HEK293 (cell line): Measurements from ENCODE around the gene PDE3A.

Experiments
- CTCF ChIA-PET: fragments of 350-600 bp; formaldehyde crosslinking; extraction: SDS; loops from one replicate; lab custom pipeline; 2021; ENCODE audit warnings: antibody characterized with exemption; lab: Yijun Ruan, JAX
- POLR2A ChIA-PET: fragments of 300-600 bp; formaldehyde crosslinking; extraction: SDS; loops from one replicate; lab custom pipeline; 2020; ENCODE audit warnings: antibody characterized with exemption, inconsistent platforms; lab: Yijun Ruan, JAX
- H3K27ac ChIP-seq: fragments of 200-500 bp; sonication (Bioruptor generic); 2 replicates; pipeline ENCODE4 v1.5.1; 2014; ENCODE audit warnings: low read depth, low read length, control low read depth, inconsistent platforms; ENCODE audit errors: extremely low read depth
- H3K36me3 ChIP-seq, 2 experiments: fragments of 200-500 bp in 1 of 2; sonication (Bioruptor generic) in 1 of 2; 1 replicate in 1 of 2; 2 replicates in 1 of 2; pipeline ENCODE4 v1.5.1; 2014 to 2017; ENCODE audit warnings: inconsistent platforms in 2 of 2, low read length in 2 of 2; ENCODE audit not compliant: control insufficient read depth in 2 of 2, insufficient read depth in 1 of 2
- H3K4me1 ChIP-seq: fragments of 200-500 bp; sonication (Bioruptor generic); 2 replicates; pipeline ENCODE4 v1.5.1; 2014; ENCODE audit warnings: mild to moderate bottlenecking, low read length, inconsistent platforms; ENCODE audit not compliant: control insufficient read depth, insufficient read depth
- H3K4me3 ChIP-seq: 2 replicates; pipeline ENCODE4 v1.5.1; 2011; ENCODE audit warnings: low read depth, mild to moderate bottlenecking, control low read depth, low read length, moderate library complexity
- H3K9me3 ChIP-seq: fragments of 200-500 bp; sonication (Bioruptor generic); 2 replicates; pipeline ENCODE4 v1.5.1; 2014; ENCODE audit warnings: low read depth, low read length, inconsistent platforms; ENCODE audit not compliant: control insufficient read depth, insufficient read depth
- AEBP2 ChIP-seq: fragments of 450-650 bp; formaldehyde crosslinking; IDR thresholded peaks from 2 replicates; pipeline ENCODE4 v1.5.1; 2016; ENCODE audit warnings: missing biosample characterization, missing genetic modification characterization, borderline replicate concordance
- FEZF1 ChIP-seq: fragments of 450-650 bp; formaldehyde crosslinking; IDR thresholded peaks from 2 replicates; pipeline ENCODE4 v1.5.1; 2016; ENCODE audit warnings: missing biosample characterization, missing genetic modification characterization
- KLF8 ChIP-seq: fragments of 450-650 bp; formaldehyde crosslinking; IDR thresholded peaks from 2 replicates; pipeline ENCODE4 v1.5.1; 2016; ENCODE audit warnings: missing biosample characterization, missing genetic modification characterization
- MEIS1 ChIP-seq: sonication (generic); formaldehyde crosslinking; IDR thresholded peaks from 2 replicates; pipeline ENCODE4 v1.8.1; 2022; ENCODE audit warnings: missing genetic modification reagents, mild to moderate bottlenecking, borderline replicate concordance
- PBX3 ChIP-seq: sonication (generic); formaldehyde crosslinking; IDR thresholded peaks from 2 replicates; pipeline ENCODE4 v1.8.1; 2022; ENCODE audit warnings: mild to moderate bottlenecking, moderate library complexity, missing genetic modification reagents
- ZBTB1 ChIP-seq: fragments of 450-650 bp; formaldehyde crosslinking; IDR thresholded peaks from 2 replicates; pipeline ENCODE4 v1.5.1; 2016; ENCODE audit warnings: missing biosample characterization, missing genetic modification characterization
- ZBTB20 ChIP-seq: fragments of 450-650 bp; formaldehyde crosslinking; IDR thresholded peaks from 2 replicates; pipeline ENCODE4 v1.5.1; 2016; ENCODE audit warnings: missing biosample characterization, missing genetic modification characterization
- ZBTB49 ChIP-seq: fragments of 450-650 bp; formaldehyde crosslinking; IDR thresholded peaks from 2 replicates; pipeline ENCODE4 v1.5.1; 2016; ENCODE audit warnings: missing biosample characterization, missing genetic modification characterization, low read depth
- ZFP41 ChIP-seq: fragments of 450-650 bp; formaldehyde crosslinking; IDR thresholded peaks from 2 replicates; pipeline ENCODE4 v1.5.1; 2016; ENCODE audit warnings: missing biosample characterization, missing genetic modification characterization, borderline replicate concordance
- ZNF140 ChIP-seq: fragments of 450-650 bp; formaldehyde crosslinking; IDR thresholded peaks from 2 replicates; pipeline ENCODE4 v1.5.1; 2016; ENCODE audit warnings: missing biosample characterization, missing genetic modification characterization
- ZNF148 ChIP-seq: fragments of 450-650 bp; formaldehyde crosslinking; IDR thresholded peaks from 2 replicates; pipeline ENCODE4 v1.5.0; 2017; ENCODE audit warnings: missing biosample characterization, missing genetic modification characterization, borderline replicate concordance
- ZNF2 ChIP-seq: fragments of 450-650 bp; formaldehyde crosslinking; IDR thresholded peaks from 2 replicates; pipeline ENCODE4 v1.5.1; 2016; ENCODE audit warnings: missing biosample characterization, missing genetic modification characterization
- ZNF223 ChIP-seq: fragments of 450-650 bp; formaldehyde crosslinking; IDR thresholded peaks from 2 replicates; pipeline ENCODE4 v1.5.1; 2016; ENCODE audit warnings: missing biosample characterization, missing genetic modification characterization
- ZNF23 ChIP-seq: fragments of 450-650 bp; formaldehyde crosslinking; IDR thresholded peaks from 2 replicates; pipeline ENCODE4 v1.5.1; 2016; ENCODE audit warnings: missing biosample characterization, missing genetic modification characterization, borderline replicate concordance
- ZNF501 ChIP-seq: fragments of 450-650 bp; formaldehyde crosslinking; IDR thresholded peaks from 2 replicates; pipeline ENCODE4 v1.5.1; 2016; ENCODE audit warnings: missing biosample characterization, missing genetic modification characterization
- ZNF600 ChIP-seq: fragments of 450-650 bp; formaldehyde crosslinking; IDR thresholded peaks from 2 replicates; pipeline ENCODE4 v1.5.1; 2016; ENCODE audit warnings: missing biosample characterization, missing genetic modification characterization
- ZNF629 ChIP-seq: fragments of 450-650 bp; formaldehyde crosslinking; IDR thresholded peaks from 2 replicates; pipeline ENCODE4 v1.5.1; 2017; ENCODE audit warnings: missing biosample characterization, missing genetic modification characterization
- ZNF645 ChIP-seq: fragments of 450-650 bp; formaldehyde crosslinking; IDR thresholded peaks from 2 replicates; pipeline ENCODE4; 2016; ENCODE audit warnings: missing biosample characterization, missing genetic modification characterization
- ZNF768 ChIP-seq: fragments of 450-650 bp; formaldehyde crosslinking; IDR thresholded peaks from 2 replicates; pipeline ENCODE4 v1.5.1; 2018; ENCODE audit warnings: missing biosample characterization, mild to moderate bottlenecking, missing genetic modification characterization
- ZNF792 ChIP-seq: fragments of 450-650 bp; formaldehyde crosslinking; IDR thresholded peaks from 2 replicates; pipeline ENCODE4 v1.5.1; 2016; ENCODE audit warnings: missing biosample characterization, missing genetic modification characterization
- ZNF843 ChIP-seq: fragments of 450-650 bp; formaldehyde crosslinking; IDR thresholded peaks from 2 replicates; pipeline ENCODE4 v1.5.1; 2016; ENCODE audit warnings: missing biosample characterization, missing genetic modification characterization
- ZSCAN30 ChIP-seq: fragments of 450-650 bp; IDR thresholded peaks from 2 replicates; pipeline ENCODE4 v1.5.1; 2018; ENCODE audit warnings: missing biosample characterization, mild to moderate bottlenecking, missing genetic modification characterization, moderate library complexity

Gene PDE3A

GRCh38 chr12:20473133-20473532 is 104.8 kb downstream of the PDE3A start:
- no peaks in the 10 kb centered on the region for H3K4me1 ChIP-seq
- CTCF ChIA-PET: interaction anchor here (0.8 to 1.1 kb wide), 2 partner anchors 9 to 11 kb away, joined by 3 read pairs; no protein-coding TSS in a partner anchor
- no peaks in the 10 kb centered on the region for H3K36me3 ChIP-seq
- TF ChIP-seq AEBP2 (tag by site-specific recombination): no peak
- no peak for TF ChIP-seq ZBTB20 (tag by site-specific recombination)
- TF ChIP-seq MEIS1: no peak
- TF ChIP-seq ZNF501 (tag by site-specific recombination): no peak
- TF ChIP-seq ZNF768 (tag by site-specific recombination): no peak
- no peak for TF ChIP-seq FEZF1
- no peak overlapping the region for H3K4me3 ChIP-seq
- POLR2A ChIA-PET: no interaction called here
- no peak overlapping the region for H3K27ac ChIP-seq
- no peaks in the 10 kb centered on the region for H3K9me3 ChIP-seq

GRCh38 chr12:20474016-20474415 is 105.7 kb downstream of the PDE3A start:
- CTCF ChIA-PET: interaction anchor here (0.6 kb wide), 1 partner anchor 16 kb away, joined by 3 read pairs; no protein-coding TSS in a partner anchor
- no peaks in the 10 kb centered on the region for H3K36me3 ChIP-seq
- no peak overlapping the region for H3K27ac ChIP-seq
- no peaks in the 10 kb centered on the region for H3K9me3 ChIP-seq
- H3K4me1 ChIP-seq: no peaks in the 10 kb centered on the region
- no peak overlapping the region for H3K4me3 ChIP-seq
- POLR2A ChIA-PET: no interaction called here
- TF ChIP-seq ZNF148 (tag by site-specific recombination): no peak
- no peak for TF ChIP-seq ZNF2
- no peak for TF ChIP-seq ZNF23 (tag by site-specific recombination)
- no peak for TF ChIP-seq PBX3 (CRISPR knock-in tag)
- no peak for TF ChIP-seq KLF8 (tag by site-specific recombination)
- TF ChIP-seq ZBTB49 (tag by site-specific recombination): no peak
- no peak for TF ChIP-seq ZNF792 (tag by site-specific recombination)
- no peak for TF ChIP-seq ZNF223 (tag by site-specific recombination)
- no peak for TF ChIP-seq ZNF843 (tag by site-specific recombination)
- no peak for TF ChIP-seq ZNF600 (tag by site-specific recombination)
- no peak for TF ChIP-seq ZNF140 (tag by site-specific recombination)
- TF ChIP-seq ZSCAN30 (tag by site-specific recombination): no peak
- TF ChIP-seq ZNF629 (tag by site-specific recombination): no peak
- no peak for TF ChIP-seq ZBTB1 (tag by site-specific recombination)
- TF ChIP-seq ZFP41 (tag by site-specific recombination): no peak
- no peak for TF ChIP-seq ZNF645 (tag by site-specific recombination)
- no peak for TF ChIP-seq AEBP2 (tag by site-specific recombination)
